Measurements from ENCODE around the gene FCRL6. TPM values are rescaled to one million over a fixed set of nuclear protein-coding genes. Genes with fewer than 3 reads are reported as not detected.

The FCRL6 gene
- total RNA-seq, 1 donor from 2014 or later: not detected

- Mint-ChIP-seq H3K27ac (no peak overlapping the region), H3K27me3 (ENCODE audit: insufficient read depth, low read depth) (peaks cover 3% of the 10 kb centered on the region)
- H4K20me1 ChIP-seq (ENCODE audit: low read depth): no peaks in the 10 kb centered on the region
Observed at GRCh38 chr1:159799446-159799985, 2.6 kb upstream of the FCRL6 start.

GRCh38 chr1:159800177-159800930 is 1.8 kb upstream of the FCRL6 start:
- H3K4me2 ChIP-seq: no peak overlapping the region
- H3K4me3 ChIP-seq: no peak overlapping the region
- H4K20me1 ChIP-seq (ENCODE audit: low read depth): no peaks in the 10 kb centered on the region
- Mint-ChIP-seq H3K4me1 (no peaks in the 10 kb centered on the region), H3K27ac (no peak overlapping the region), H3K4me3 (no peak overlapping the region), H3K36me3 (no peaks in the 10 kb centered on the region), H3K27me3 (ENCODE audit: insufficient read depth, low read depth) (peaks cover 3% of the 10 kb centered on the region), H3K9me3 (no peaks in the 10 kb centered on the region)
- H3K36me3 ChIP-seq: no peaks in the 10 kb centered on the region
- no peak for DNase-seq (ENCODE audit: low spot score)
- H2AFZ ChIP-seq (replicated peaks): no peak overlapping the region
- H3K27ac ChIP-seq: no peak overlapping the region
- no peaks in the 10 kb centered on the region for H3K9me3 ChIP-seq (ENCODE audit: low read depth)
- TF ChIP-seq EZH2 (IDR thresholded peaks at IDR 0.05) (no peak), CTCF (IDR thresholded peaks at IDR 0.05) (no peak), EZH2phosphoT487 (IDR thresholded peaks at IDR 0.05) (no peak)
- H3K79me2 ChIP-seq (ENCODE audit: low read depth): no peaks in the 10 kb centered on the region
- H3K9ac ChIP-seq: no peak overlapping the region
- no peaks in the 10 kb centered on the region for H3K4me1 ChIP-seq
- H3K27me3 ChIP-seq: peaks cover 17% of the 10 kb centered on the region
- no peaks in the 10 kb centered on the region for H3F3A ChIP-seq (ENCODE audit: low read depth)

More at GRCh38 chr1:159799446-159799985, 2.6 kb upstream of the FCRL6 start:
- no peak overlapping the region for H3K4me3 ChIP-seq
- Mint-ChIP-seq H3K4me1 (no peaks in the 10 kb centered on the region), H3K9me3 (no peaks in the 10 kb centered on the region), H3K4me3 (no peak overlapping the region), H3K36me3 (no peaks in the 10 kb centered on the region)
- H3K79me2 ChIP-seq (ENCODE audit: low read depth): no peaks in the 10 kb centered on the region
- H3K9me3 ChIP-seq (ENCODE audit: low read depth): no peaks in the 10 kb centered on the region
- H3K27me3 ChIP-seq: peaks cover 17% of the 10 kb centered on the region
- no peaks in the 10 kb centered on the region for H3K36me3 ChIP-seq
- no peak overlapping the region for H3K4me2 ChIP-seq
- H3K27ac ChIP-seq: no peak overlapping the region
- no peak overlapping the region for H3K9ac ChIP-seq
- H2AFZ ChIP-seq (replicated peaks): no peak overlapping the region
- DNase-seq (ENCODE audit: low spot score): no peak
- H3F3A ChIP-seq (ENCODE audit: low read depth): no peaks in the 10 kb centered on the region
- H3K4me1 ChIP-seq: no peaks in the 10 kb centered on the region
- no peak for TF ChIP-seq EZH2 (IDR thresholded peaks at IDR 0.05)
- TF ChIP-seq CTCF (IDR thresholded peaks at IDR 0.05): no peak
- TF ChIP-seq EZH2phosphoT487 (IDR thresholded peaks at IDR 0.05): no peak

GRCh38 chr1:159803956-159804689 is 2.0 kb downstream of the FCRL6 start:
- Histone ChIP-seq H3K4me2 (no peak overlapping the region), H4K20me1 (ENCODE audit: low read depth) (no peaks in the 10 kb centered on the region), H3K4me3 (no peak overlapping the region), H3K27me3 (no peaks in the 10 kb centered on the region), H3K4me1 (no peaks in the 10 kb centered on the region), H3K27ac (no peak overlapping the region), H3F3A (ENCODE audit: low read depth) (no peaks in the 10 kb centered on the region), H3K9me3 (ENCODE audit: low read depth) (no peaks in the 10 kb centered on the region), H3K79me2 (ENCODE audit: low read depth) (no peaks in the 10 kb centered on the region), H3K9ac (no peak overlapping the region), H3K36me3 (no peaks in the 10 kb centered on the region), H2AFZ (replicated peaks) (no peak overlapping the region)
- TF ChIP-seq CTCF (IDR thresholded peaks at IDR 0.05): no peak
- TF ChIP-seq EZH2 (IDR thresholded peaks at IDR 0.05): no peak
- no peak for TF ChIP-seq EZH2phosphoT487 (IDR thresholded peaks at IDR 0.05)
- DNase-seq (ENCODE audit: low spot score): no peak
- Mint-ChIP-seq H3K27ac (no peak overlapping the region), H3K4me1 (no peaks in the 10 kb centered on the region), H3K4me3 (no peak overlapping the region), H3K27me3 (ENCODE audit: insufficient read depth, low read depth) (no peaks in the 10 kb centered on the region), H3K36me3 (no peaks in the 10 kb centered on the region), H3K9me3 (no peaks in the 10 kb centered on the region)
